DND-41 (cell line): ENCODE measurements around the gene TSPAN18.

Experiments used
- ATAC-seq: fragments of 200-7000 bp; cut with Tn5 transposase; 3 replicates; pipeline ENCODE4 v1.9.1; 2021; ENCODE audit warnings: low read depth; ENCODE audit not compliant: insufficient read depth
- DNase-seq: peaks from one replicate; pipeline ENCODE4 v3.0.0-alpha.2; 2020
- H2AFZ ChIP-seq: 2 replicates; pipeline ENCODE4 v1.6.0; 2012; ENCODE audit warnings: low read depth, low read length
- H3K27ac ChIP-seq: 2 replicates; pipeline ENCODE4 v1.5.1; 2012; ENCODE audit warnings: low read length, inconsistent platforms
- H3K27me3 ChIP-seq: fragments of 200-600 bp; sonication (generic); 2 replicates; pipeline ENCODE4 v1.6.0; 2012; ENCODE audit warnings: low read length, mild to moderate bottlenecking, inconsistent platforms; ENCODE audit not compliant: insufficient read depth, poor library complexity
- H3K36me3 ChIP-seq: 2 replicates; pipeline ENCODE4 v1.5.1; 2012; ENCODE audit warnings: low read length, inconsistent platforms; ENCODE audit not compliant: insufficient read depth
- H3K4me1 ChIP-seq: 2 replicates; pipeline ENCODE4 v1.5.1; 2012; ENCODE audit warnings: mild to moderate bottlenecking, low read length; ENCODE audit not compliant: insufficient read depth
- H3K4me2 ChIP-seq: 2 replicates; pipeline ENCODE4 v1.6.0; 2012; ENCODE audit warnings: mild to moderate bottlenecking, moderate library complexity, low read length, inconsistent platforms; ENCODE audit not compliant: insufficient read depth
- H3K4me3 ChIP-seq, 2 experiments: fragments of 200-600 bp in 1 of 2; shearing (Covaris generic) in 1 of 2; 2 replicates each; pipeline ENCODE4 v1.5.1; 2012 to 2016; ENCODE audit warnings: inconsistent platforms in 2 of 2, low read length in 2 of 2, mild to moderate bottlenecking in 2 of 2, low read depth in 1 of 2, moderate library complexity in 1 of 2
- H3K79me2 ChIP-seq: 2 replicates; pipeline ENCODE4 v1.6.0; 2012; ENCODE audit warnings: low read length, inconsistent platforms; ENCODE audit not compliant: insufficient read depth
- H3K9ac ChIP-seq: 2 replicates; pipeline ENCODE4 v1.6.0; 2012; ENCODE audit warnings: low read depth, mild to moderate bottlenecking, inconsistent platforms, low read length, moderate library complexity
- H3K9me3 ChIP-seq: 2 replicates; pipeline ENCODE4 v1.5.1; 2012; ENCODE audit warnings: low read length, moderate library complexity, mild to moderate bottlenecking, inconsistent platforms; ENCODE audit not compliant: insufficient read depth, severe bottlenecking
- H4K20me1 ChIP-seq: 2 replicates; pipeline ENCODE4 v1.6.0; 2012; ENCODE audit warnings: low read length; ENCODE audit not compliant: insufficient read depth
- CTCF ChIP-seq: IDR thresholded peaks from 2 replicates; pipeline ENCODE4 v1.5.1; 2012; ENCODE audit warnings: borderline replicate concordance, low read length, moderate library complexity, mild to moderate bottlenecking; ENCODE audit not compliant: poor library complexity, severe bottlenecking; ENCODE audit errors: extremely low read depth
- EZH2 ChIP-seq: IDR thresholded peaks from 3 replicates; pipeline ENCODE4 v1.6.1; 2012; ENCODE audit warnings: borderline replicate concordance, low read depth, mild to moderate bottlenecking, moderate library complexity, low read length, inconsistent platforms; ENCODE audit not compliant: severe bottlenecking

TSPAN18 gene

GRCh38 chr11:44766972-44767278 lies 40.2 kb downstream of the TSPAN18 start:
- Histone ChIP-seq H3K4me3 (no peak overlapping the region), H3K27ac (no peak overlapping the region), H3K4me1 (no peaks in the 10 kb centered on the region), H4K20me1 (no peaks in the 10 kb centered on the region), H3K27me3 (peaks cover 5% of the 10 kb centered on the region), H3K4me2 (no peak overlapping the region), H3K36me3 (no peaks in the 10 kb centered on the region), H3K9ac (no peak overlapping the region), H2AFZ (no peak overlapping the region), H3K9me3 (no peaks in the 10 kb centered on the region), H3K79me2 (no peaks in the 10 kb centered on the region)
- ATAC-seq = no peak
- TF ChIP-seq EZH2 = no peak
- no peak for TF ChIP-seq CTCF
- no peak for DNase-seq

- no peak overlapping the region for H3K4me2 ChIP-seq
- ATAC-seq = no peak
- DNase-seq = no peak
- no peak overlapping the region for H3K4me3 ChIP-seq
- H2AFZ ChIP-seq = no peak overlapping the region
- H3K4me1 ChIP-seq = no peaks in the 10 kb centered on the region
- H3K9me3 ChIP-seq = no peaks in the 10 kb centered on the region
- H3K79me2 ChIP-seq = no peaks in the 10 kb centered on the region
- no peak overlapping the region for H3K9ac ChIP-seq
- H3K27ac ChIP-seq = no peak overlapping the region
- H3K36me3 ChIP-seq = no peaks in the 10 kb centered on the region
- H4K20me1 ChIP-seq = no peaks in the 10 kb centered on the region
- TF ChIP-seq CTCF = no peak
- no peak for TF ChIP-seq EZH2
- peaks cover 5% of the 10 kb centered on the region for H3K27me3 ChIP-seq
Observed at GRCh38 chr11:44767421-44767820, 40.7 kb downstream of the TSPAN18 start.

- Histone ChIP-seq H3K36me3 (no peaks in the 10 kb centered on the region), H3K9me3 (no peaks in the 10 kb centered on the region), H3K79me2 (no peaks in the 10 kb centered on the region), H3K27me3 (no peaks in the 10 kb centered on the region), H2AFZ (no peak overlapping the region), H3K4me3 (no peak overlapping the region), H3K9ac (no peak overlapping the region), H4K20me1 (no peaks in the 10 kb centered on the region), H3K4me2 (no peak overlapping the region), H3K4me1 (no peaks in the 10 kb centered on the region), H3K27ac (no peak overlapping the region)
- no peak for DNase-seq
- no peak for TF ChIP-seq CTCF
- TF ChIP-seq EZH2 = no peak
- no peak for ATAC-seq
Observed at GRCh38 chr11:44770401-44770800, 43.6 kb downstream of the TSPAN18 start.

- H3K4me2 ChIP-seq = no peak overlapping the region
- no peak overlapping the region for H3K9ac ChIP-seq
- ATAC-seq = no peak
- no peak overlapping the region for H2AFZ ChIP-seq
- H3K36me3 ChIP-seq = no peaks in the 10 kb centered on the region
- no peak overlapping the region for H3K4me3 ChIP-seq
- no peak for DNase-seq
- H3K9me3 ChIP-seq = no peaks in the 10 kb centered on the region
- no peak overlapping the region for H3K27ac ChIP-seq
- H3K79me2 ChIP-seq = no peaks in the 10 kb centered on the region
- H4K20me1 ChIP-seq = no peaks in the 10 kb centered on the region
- no peak for TF ChIP-seq EZH2
- no peak for TF ChIP-seq CTCF
- no peaks in the 10 kb centered on the region for H3K27me3 ChIP-seq
- H3K4me1 ChIP-seq = no peaks in the 10 kb centered on the region
Observed at GRCh38 chr11:44771252-44771734, 44.5 kb downstream of the TSPAN18 start.
